ENCODE measurements around the gene PSENEN. TPM values are rescaled to one million over a fixed set of nuclear protein-coding genes. Genes with fewer than 3 reads are reported as not detected.
"Not testable (repeated sequence)": the region's sequence is repeated elsewhere in the genome, so short reads cannot be mapped to it uniquely, and the experiment has no call there.

PSENEN gene
- total RNA-seq, 2 donors from 2014 or later: 50.7 to 53.7 TPM

GRCh38 chr19:35722897-35723296 lies 22.6 kb upstream of the PSENEN start:
- H3K36me3 Mint-ChIP-seq (ENCODE audit: insufficient read depth in 2 of 2): peaks cover 15 to 29% of the 10 kb centered on the region in 2 donors

GRCh38 chr19:35723671-35724070 lies 21.8 kb upstream of the PSENEN start:
- Mint-ChIP-seq H3K4me3 (no peak overlapping the region), H3K4me1 (ENCODE audit: low read depth) (peaks cover 25% of the 10 kb centered on the region), H3K9me3 (no peaks in the 10 kb centered on the region), H3K36me3 (ENCODE audit: insufficient read depth in 2 of 2) (peaks cover 18 to 35% of the 10 kb centered on the region in 2 donors), H3K27me3 (ENCODE audit: low read depth) (no peaks in the 10 kb centered on the region), H3K27ac (peak overlapping the region; percentile 75)
- no peak for DNase-seq
- no peak for ATAC-seq (replicated peaks in 1 of 2)

More at GRCh38 chr19:35722897-35723296, 22.6 kb upstream of the PSENEN start:
- DNase-seq (no peak), ATAC-seq (replicated peaks in 1 of 2) (no peak)
- Mint-ChIP-seq H3K4me1 (ENCODE audit: low read depth) (peaks cover 25% of the 10 kb centered on the region), H3K27me3 (ENCODE audit: low read depth) (no peaks in the 10 kb centered on the region), H3K4me3 (no peak overlapping the region), H3K27ac (peak overlapping the region; percentile 57), H3K9me3 (no peaks in the 10 kb centered on the region)

GRCh38 chr19:35724132-35724531 lies 21.3 kb upstream of the PSENEN start:
- not testable (repeated sequence) for H3K27me3 Mint-ChIP-seq (ENCODE audit: low read depth); H3K9me3 Mint-ChIP-seq; DNase-seq; H3K4me3 Mint-ChIP-seq; ATAC-seq (replicated peaks in 1 of 2)
- H3K27ac Mint-ChIP-seq: peak overlapping the region; percentile 75
- peaks cover 17 to 35% of the 10 kb centered on the region in 2 donors for H3K36me3 Mint-ChIP-seq (ENCODE audit: insufficient read depth in 2 of 2)
- peaks cover 24% of the 10 kb centered on the region for H3K4me1 Mint-ChIP-seq (ENCODE audit: low read depth)

- no peaks in the 10 kb centered on the region for H3K9me3 Mint-ChIP-seq
- H3K27me3 Mint-ChIP-seq (ENCODE audit: low read depth): no peaks in the 10 kb centered on the region
- ATAC-seq (replicated peaks in 1 of 2) (no peak), DNase-seq (no peak)
- H3K36me3 Mint-ChIP-seq (ENCODE audit: insufficient read depth in 2 of 2): peaks cover 15 to 35% of the 10 kb centered on the region in 2 donors
- no peak overlapping the region for H3K4me3 Mint-ChIP-seq
- peak overlapping the region; percentile 75 for H3K27ac Mint-ChIP-seq
- peaks cover 20% of the 10 kb centered on the region for H3K4me1 Mint-ChIP-seq (ENCODE audit: low read depth)
Observed at GRCh38 chr19:35724560-35724959, 20.9 kb upstream of the PSENEN start.

GRCh38 chr19:35725216-35725861 lies 20.1 kb upstream of the PSENEN start:
- H3K4me3 Mint-ChIP-seq: peak overlapping the region in 1 of 2 donors; percentile 17
- no peak for ATAC-seq (replicated peaks in 1 of 2)
- H3K36me3 Mint-ChIP-seq (ENCODE audit: insufficient read depth in 2 of 2): peaks cover 16 to 35% of the 10 kb centered on the region in 2 donors
- H3K4me1 Mint-ChIP-seq (ENCODE audit: low read depth): peaks cover 14% of the 10 kb centered on the region
- H3K27me3 Mint-ChIP-seq (ENCODE audit: low read depth): no peaks in the 10 kb centered on the region
- no peaks in the 10 kb centered on the region for H3K9me3 Mint-ChIP-seq
- no peak for DNase-seq
- H3K27ac Mint-ChIP-seq: peak overlapping the region; percentile 23

GRCh38 chr19:35727053-35727955 lies 18.1 kb upstream of the PSENEN start:
- Mint-ChIP-seq H3K27me3 (ENCODE audit: low read depth) (no peaks in the 10 kb centered on the region), H3K9me3 (no peaks in the 10 kb centered on the region), H3K27ac (no peak overlapping the region), H3K36me3 (ENCODE audit: insufficient read depth in 2 of 2) (peaks cover 18 to 26% of the 10 kb centered on the region in 2 donors), H3K4me1 (ENCODE audit: low read depth) (peaks cover 5% of the 10 kb centered on the region), H3K4me3 (no peak overlapping the region)
- ATAC-seq (replicated peaks in 1 of 2) (no peak), DNase-seq (no peak)

GRCh38 chr19:35727956-35728706 lies 17.3 kb upstream of the PSENEN start:
- no peak overlapping the region for H3K4me3 Mint-ChIP-seq

GRCh38 chr19:35729021-35729420 lies 16.4 kb upstream of the PSENEN start:
- Mint-ChIP-seq H3K27ac (no peak overlapping the region), H3K4me1 (ENCODE audit: low read depth) (peaks cover 3% of the 10 kb centered on the region), H3K9me3 (no peaks in the 10 kb centered on the region), H3K27me3 (ENCODE audit: low read depth) (no peaks in the 10 kb centered on the region), H3K4me3 (no peak overlapping the region), H3K36me3 (ENCODE audit: insufficient read depth in 2 of 2) (peaks cover 13 to 16% of the 10 kb centered on the region in 2 donors)
- DNase-seq (no peak), ATAC-seq (replicated peaks in 1 of 2) (no peak)

More at GRCh38 chr19:35727956-35728706, 17.3 kb upstream of the PSENEN start:
- ATAC-seq (replicated peaks in 1 of 2): no peak
- H3K9me3 Mint-ChIP-seq: no peaks in the 10 kb centered on the region
- H3K36me3 Mint-ChIP-seq (ENCODE audit: insufficient read depth in 2 of 2): peaks cover 18 to 21% of the 10 kb centered on the region in 2 donors
- no peaks in the 10 kb centered on the region for H3K4me1 Mint-ChIP-seq (ENCODE audit: low read depth)
- no peak overlapping the region for H3K27ac Mint-ChIP-seq
- H3K27me3 Mint-ChIP-seq (ENCODE audit: low read depth): no peaks in the 10 kb centered on the region
- no peak for DNase-seq

- H3K4me3 Mint-ChIP-seq: no peak overlapping the region
- peaks cover 12 to 17% of the 10 kb centered on the region in 2 donors for H3K36me3 Mint-ChIP-seq (ENCODE audit: insufficient read depth in 2 of 2)
- H3K9me3 Mint-ChIP-seq: no peaks in the 10 kb centered on the region
- H3K27ac Mint-ChIP-seq: no peak overlapping the region
- DNase-seq: no peak
- no peaks in the 10 kb centered on the region for H3K27me3 Mint-ChIP-seq (ENCODE audit: low read depth)
- no peak for ATAC-seq (replicated peaks in 1 of 2)
- H3K4me1 Mint-ChIP-seq (ENCODE audit: low read depth): peaks cover 10% of the 10 kb centered on the region
Observed at GRCh38 chr19:35729763-35730162, 15.7 kb upstream of the PSENEN start.

GRCh38 chr19:35730326-35730725 lies 15.1 kb upstream of the PSENEN start:
- DNase-seq (no peak), ATAC-seq (replicated peaks in 1 of 2) (no peak)
- Mint-ChIP-seq H3K4me3 (no peak overlapping the region), H3K27ac (peak overlapping the region; percentile 61), H3K36me3 (ENCODE audit: insufficient read depth in 2 of 2) (peaks cover 12 to 19% of the 10 kb centered on the region in 2 donors), H3K27me3 (ENCODE audit: low read depth) (no peaks in the 10 kb centered on the region), H3K9me3 (no peaks in the 10 kb centered on the region), H3K4me1 (ENCODE audit: low read depth) (peaks cover 12% of the 10 kb centered on the region)

- peak in 1 of 2 donors; percentile 1 for ATAC-seq (replicated peaks in 1 of 2)
- H3K4me3 Mint-ChIP-seq: no peak overlapping the region
- no peak for DNase-seq
Observed at GRCh38 chr19:35731353-35731752, 14.1 kb upstream of the PSENEN start.

GRCh38 chr19:35731779-35732405 lies 13.6 kb upstream of the PSENEN start:
- DNase-seq (no peak), ATAC-seq (replicated peaks in 1 of 2) (peak in 1 of 2 donors; percentile 6)
- H3K27ac Mint-ChIP-seq: no peak overlapping the region
- H3K4me3 Mint-ChIP-seq: no peak overlapping the region
- peaks cover 14 to 23% of the 10 kb centered on the region in 2 donors for H3K36me3 Mint-ChIP-seq (ENCODE audit: insufficient read depth in 2 of 2)
- peaks cover 18% of the 10 kb centered on the region for H3K4me1 Mint-ChIP-seq (ENCODE audit: low read depth)
- no peaks in the 10 kb centered on the region for H3K27me3 Mint-ChIP-seq (ENCODE audit: low read depth)
- no peaks in the 10 kb centered on the region for H3K9me3 Mint-ChIP-seq

More at GRCh38 chr19:35731353-35731752, 14.1 kb upstream of the PSENEN start:
- H3K27ac Mint-ChIP-seq: no peak overlapping the region
- peaks cover 13% of the 10 kb centered on the region for H3K4me1 Mint-ChIP-seq (ENCODE audit: low read depth)
- peaks cover 15 to 19% of the 10 kb centered on the region in 2 donors for H3K36me3 Mint-ChIP-seq (ENCODE audit: insufficient read depth in 2 of 2)
- no peaks in the 10 kb centered on the region for H3K9me3 Mint-ChIP-seq
- H3K27me3 Mint-ChIP-seq (ENCODE audit: low read depth): no peaks in the 10 kb centered on the region

Measured in activated T-cell treated with anti-CD3 and anti-CD28 coated beads, Interleukin-2, amount 50 U/mL, for 72 hours (primary cell).